HG02610 (cell line): ENCODE data around the gene ZSCAN25.
"Not testable (repeated sequence)": the region's sequence is repeated elsewhere in the genome, so short reads cannot be mapped to it uniquely, and the experiment has no call there.

Experiments used
- ATAC-seq: cut with Tn5 transposase; IDR thresholded peaks from one replicate; pipeline ENCODE4 v1.9.1; 2021; ENCODE audit warnings: mild to moderate bottlenecking, moderate library complexity; ENCODE audit not compliant: unreplicated experiment

ZSCAN25 gene

DNA sequence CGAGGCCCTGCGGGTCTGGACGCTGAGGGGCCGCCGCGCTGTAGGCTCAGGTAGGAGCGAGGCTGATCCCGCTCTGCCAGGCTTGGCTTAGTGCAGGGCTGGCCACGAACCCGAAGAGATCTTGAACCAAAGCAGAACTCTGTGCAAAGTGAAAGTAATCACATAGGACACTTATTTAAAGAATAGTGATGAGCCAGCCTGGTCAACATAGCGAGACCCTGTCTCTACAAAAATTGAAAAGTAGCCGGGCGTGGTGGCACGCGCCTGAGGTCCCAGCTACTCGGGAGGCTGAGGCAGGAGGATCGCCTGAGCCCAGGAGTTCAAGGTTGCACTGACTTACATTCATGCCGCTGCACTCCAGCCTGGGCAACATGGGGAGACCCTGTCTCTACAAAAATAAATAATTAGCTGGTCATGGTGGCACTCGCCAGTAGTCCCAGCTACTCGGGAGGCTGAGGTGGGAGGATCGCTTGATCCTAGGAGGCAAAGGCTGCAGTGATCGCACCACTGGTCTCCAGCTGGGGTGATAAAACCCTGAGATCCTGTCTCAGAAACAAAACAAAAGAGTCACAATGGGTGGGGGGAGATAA is 541 bp downstream of the ZSCAN25 start:
- ATAC-seq: no peak

DNA sequence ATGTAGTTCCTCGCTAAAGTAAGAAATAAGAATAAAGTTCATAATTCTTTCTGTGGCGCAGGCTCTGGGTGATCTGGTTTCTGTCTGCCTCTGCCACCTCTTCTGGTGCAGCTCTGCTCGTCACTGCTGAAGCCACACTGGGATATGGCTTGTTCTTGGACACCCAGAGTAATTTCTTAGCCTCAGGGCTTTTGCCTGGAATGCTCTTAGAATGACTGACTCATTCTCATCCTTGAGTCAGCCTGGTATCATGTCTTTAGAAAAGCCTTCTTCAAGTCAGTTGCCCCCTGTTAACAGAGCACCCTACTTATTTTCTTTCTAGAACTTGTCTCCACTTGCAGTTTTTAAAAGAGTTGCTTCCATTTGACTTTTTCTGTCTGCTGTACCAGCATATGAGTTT is 2.0 kb downstream of the ZSCAN25 start:
- no peak for ATAC-seq

DNA sequence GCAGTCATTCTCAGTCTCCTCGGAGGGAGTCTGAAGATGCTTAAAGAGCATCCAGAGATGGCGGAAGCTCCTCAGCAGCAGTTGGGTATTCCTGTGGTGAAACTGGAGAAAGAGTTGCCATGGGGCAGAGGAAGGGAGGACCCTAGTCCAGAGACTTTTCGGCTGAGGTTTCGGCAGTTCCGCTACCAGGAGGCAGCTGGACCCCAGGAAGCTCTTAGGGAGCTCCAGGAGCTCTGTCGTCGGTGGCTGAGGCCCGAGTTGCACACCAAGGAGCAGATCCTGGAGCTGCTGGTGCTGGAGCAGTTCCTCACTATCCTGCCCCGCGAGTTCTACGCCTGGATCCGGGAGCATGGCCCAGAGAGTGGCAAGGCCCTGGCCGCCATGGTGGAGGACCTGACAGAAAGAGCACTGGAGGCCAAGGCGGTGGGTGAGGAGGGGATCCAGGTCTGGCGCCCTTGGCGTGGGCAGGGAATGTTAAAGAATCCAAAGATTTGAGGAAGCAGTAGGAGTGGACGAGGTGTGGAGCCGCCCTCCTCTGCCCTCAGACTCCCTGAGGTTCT is 2.9 kb downstream of the ZSCAN25 start:
- no peak for ATAC-seq

DNA sequence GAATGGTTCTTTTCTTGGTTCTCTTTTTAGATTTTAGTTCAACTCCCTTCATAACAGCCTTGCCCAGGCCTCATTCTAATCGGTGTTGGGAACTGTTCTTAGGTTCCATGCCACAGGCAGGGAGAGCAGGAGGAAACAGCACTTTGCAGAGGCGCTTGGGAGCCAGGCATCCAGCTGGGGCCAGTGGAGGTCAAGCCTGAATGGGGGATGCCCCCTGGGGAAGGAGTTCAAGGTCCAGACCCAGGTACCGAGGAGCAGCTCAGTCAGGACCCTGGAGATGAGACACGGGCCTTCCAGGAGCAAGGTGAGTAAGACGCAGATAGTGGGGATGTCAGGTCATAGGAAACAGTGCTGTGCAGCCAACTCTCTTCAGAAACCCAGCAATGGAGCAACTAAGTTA is 4.5 kb downstream of the ZSCAN25 start:
- no peak for ATAC-seq

DNA sequence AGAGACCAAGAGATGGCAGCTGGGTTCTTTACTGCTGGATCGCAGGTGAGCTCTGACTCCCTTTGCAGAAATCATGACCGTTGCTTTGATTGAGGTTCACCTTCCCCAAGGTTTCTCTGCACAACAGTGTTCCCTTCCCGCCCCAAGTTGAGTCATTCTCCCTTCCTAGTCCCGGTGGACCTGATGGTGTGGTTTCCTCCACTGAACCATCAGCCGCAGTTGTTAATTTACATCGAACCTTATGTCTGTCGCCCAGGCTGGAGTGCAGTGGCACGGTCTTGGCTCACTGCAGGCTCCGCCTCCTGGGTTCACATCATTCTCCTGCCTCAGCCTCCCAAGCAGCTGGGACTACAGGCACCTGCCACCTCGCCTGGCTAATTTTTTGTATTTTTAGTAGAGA is 5.8 kb downstream of the ZSCAN25 start:
- ATAC-seq: no peak

DNA sequence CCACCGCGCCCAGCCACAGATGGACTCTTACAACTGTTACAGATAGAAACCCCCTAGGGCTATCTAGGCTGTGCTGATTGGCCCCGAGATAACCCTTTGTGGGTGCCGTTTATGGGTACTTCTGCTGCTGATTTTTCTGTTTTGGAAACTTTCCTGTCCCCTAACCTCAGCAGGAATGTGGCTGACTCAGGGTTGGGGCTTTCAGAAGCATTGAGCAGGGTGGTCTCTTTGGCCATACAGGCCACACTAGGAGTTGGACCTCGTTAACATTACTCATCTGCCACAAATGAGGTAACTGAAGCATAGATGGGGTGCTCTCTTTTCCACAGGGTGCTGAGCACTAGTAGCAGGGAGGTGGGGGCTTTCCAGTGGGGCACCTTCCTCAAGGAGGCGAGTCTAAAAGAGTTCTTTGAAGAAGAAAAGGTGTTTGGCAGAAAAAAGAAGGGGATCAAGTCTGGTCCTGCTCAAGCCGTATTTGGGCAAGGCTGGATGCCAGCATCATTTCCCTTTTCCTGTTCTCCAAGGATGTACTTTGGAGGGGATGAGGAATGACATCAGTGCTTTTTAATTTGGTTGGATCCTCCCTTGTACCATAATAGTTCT is 6.4 kb downstream of the ZSCAN25 start:
- ATAC-seq: no peak

DNA sequence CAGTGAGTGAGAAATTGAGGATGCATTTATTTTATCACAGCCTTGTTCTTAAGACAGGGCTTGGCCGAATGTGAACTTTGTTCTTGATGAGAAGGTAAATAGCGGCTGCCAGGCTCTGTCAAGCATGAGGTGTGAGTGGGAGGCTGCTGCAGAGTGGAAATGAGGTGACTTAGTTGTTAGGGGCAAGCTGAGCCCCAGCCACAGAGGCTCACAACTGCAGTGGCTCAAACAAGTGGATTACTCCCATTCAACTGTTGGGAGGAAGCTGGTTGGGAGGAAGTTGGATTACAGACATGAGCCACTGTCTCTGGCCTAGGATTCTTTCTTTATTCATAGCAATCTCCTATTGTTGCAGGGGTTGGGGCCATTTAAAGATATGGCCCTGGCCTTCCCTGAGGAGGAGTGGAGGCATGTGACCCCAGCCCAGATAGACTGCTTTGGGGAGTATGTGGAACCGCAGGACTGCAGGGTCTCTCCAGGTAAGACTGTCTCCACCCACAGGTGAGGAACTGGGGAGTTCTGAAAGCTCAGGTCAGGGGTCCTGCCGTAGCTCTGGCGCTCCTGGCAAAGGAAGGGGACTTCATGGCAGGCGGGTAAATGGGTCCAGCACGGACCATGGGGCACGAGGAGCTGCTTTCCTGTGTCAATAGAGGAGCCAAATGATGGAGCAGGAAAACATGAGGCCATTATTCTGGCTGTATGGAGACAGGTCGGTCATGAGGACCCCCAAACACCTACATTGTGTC is 7.1 kb downstream of the ZSCAN25 start:
- no peak for ATAC-seq

DNA sequence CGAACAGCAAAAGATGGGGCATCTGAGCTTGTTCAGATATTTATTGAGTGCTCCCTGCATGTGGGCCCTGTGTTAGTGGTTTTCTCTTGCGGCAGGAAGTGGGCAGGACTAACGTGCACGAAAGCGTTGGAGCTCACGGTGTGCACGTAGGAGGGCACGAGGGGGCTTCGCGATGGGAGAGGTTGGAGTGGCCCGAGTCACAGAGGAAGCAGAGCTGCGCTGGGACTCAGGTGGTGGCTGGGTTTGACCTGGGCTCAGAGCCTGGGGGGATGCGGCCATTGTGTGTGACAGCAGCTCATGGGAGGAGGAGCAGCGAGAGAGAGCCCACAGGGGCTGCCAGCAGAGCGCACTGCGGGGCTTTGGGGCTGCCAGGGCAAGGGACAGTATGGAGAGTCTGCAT is 7.7 kb downstream of the ZSCAN25 start:
- no peak for ATAC-seq

DNA sequence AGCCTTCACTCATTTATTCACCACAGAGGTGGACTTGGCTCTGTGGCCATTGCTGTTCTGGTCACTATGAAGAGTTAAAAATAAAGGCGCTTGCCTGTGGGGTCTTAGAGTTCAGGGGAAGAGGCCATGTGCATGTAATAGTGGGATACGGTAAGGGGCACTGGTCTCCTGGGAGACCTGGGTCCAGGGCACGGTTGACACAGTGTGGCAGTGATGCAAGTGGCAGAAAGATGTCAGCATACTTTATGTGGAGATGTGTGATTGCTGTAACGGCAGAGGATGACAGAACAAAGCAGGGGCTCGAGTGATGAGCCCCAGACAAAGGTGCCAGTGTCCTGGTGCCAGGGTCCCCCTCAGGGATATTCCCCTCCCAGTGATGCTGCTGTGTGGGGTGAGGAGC is 8.6 kb downstream of the ZSCAN25 start:
- no peak for ATAC-seq

DNA sequence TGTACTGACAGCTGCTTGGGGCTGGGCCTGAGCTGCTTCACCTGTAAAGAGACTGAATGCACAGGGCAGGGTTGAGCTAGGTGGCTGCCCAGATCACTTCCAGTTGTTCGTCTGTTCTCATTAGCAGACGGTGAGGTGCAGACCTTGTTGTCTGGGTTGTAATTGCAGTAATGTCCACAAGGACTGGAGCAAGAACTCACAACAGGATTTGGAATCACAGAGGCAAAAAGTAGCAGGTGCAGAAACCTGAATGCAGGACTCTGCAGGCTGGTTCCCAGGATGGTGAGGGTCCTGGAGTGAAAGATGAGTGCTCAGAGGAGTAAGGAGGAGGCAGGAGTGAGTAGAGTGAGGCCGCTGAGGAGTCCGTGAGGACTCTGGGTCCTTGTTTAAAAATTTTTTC is 9.2 kb downstream of the ZSCAN25 start:
- no peak for ATAC-seq

DNA sequence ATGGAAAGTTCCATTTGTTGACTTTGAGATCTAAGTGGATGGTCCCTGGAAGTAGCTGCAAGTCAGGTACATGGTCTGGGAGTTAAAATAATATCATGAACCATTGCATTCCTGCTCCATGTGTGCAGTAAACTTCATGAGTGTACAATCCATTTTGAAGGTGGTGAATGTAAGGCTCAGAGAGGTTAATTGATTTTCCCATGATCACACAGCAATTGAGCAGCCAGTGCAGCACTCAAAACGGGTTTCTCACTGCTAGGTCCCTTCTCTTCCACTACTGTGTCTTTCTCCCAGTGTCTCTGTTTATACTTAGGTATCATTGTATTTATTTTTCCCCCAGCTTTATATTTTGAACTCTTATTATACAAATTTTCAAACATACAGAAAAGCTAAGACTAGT is 9.9 kb downstream of the ZSCAN25 start:
- ATAC-seq: no peak

DNA sequence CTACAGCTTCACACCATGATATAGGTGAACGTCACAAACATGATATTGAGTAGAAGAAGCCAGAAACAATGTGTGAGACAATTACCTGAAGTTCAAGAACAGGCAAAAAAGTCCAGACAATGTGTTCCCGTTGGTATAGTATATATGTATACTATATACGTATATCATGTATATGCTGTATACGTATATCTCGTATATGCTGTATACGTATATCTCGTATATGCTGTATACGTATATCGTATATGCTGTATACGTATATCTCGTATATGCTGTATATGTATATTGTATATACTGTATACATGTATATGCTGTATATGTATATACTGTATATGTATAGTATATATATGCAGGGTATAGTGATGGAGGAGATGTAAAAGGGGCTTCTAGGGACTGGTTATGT is 10.8 kb downstream of the ZSCAN25 start:
- no peak for ATAC-seq

DNA sequence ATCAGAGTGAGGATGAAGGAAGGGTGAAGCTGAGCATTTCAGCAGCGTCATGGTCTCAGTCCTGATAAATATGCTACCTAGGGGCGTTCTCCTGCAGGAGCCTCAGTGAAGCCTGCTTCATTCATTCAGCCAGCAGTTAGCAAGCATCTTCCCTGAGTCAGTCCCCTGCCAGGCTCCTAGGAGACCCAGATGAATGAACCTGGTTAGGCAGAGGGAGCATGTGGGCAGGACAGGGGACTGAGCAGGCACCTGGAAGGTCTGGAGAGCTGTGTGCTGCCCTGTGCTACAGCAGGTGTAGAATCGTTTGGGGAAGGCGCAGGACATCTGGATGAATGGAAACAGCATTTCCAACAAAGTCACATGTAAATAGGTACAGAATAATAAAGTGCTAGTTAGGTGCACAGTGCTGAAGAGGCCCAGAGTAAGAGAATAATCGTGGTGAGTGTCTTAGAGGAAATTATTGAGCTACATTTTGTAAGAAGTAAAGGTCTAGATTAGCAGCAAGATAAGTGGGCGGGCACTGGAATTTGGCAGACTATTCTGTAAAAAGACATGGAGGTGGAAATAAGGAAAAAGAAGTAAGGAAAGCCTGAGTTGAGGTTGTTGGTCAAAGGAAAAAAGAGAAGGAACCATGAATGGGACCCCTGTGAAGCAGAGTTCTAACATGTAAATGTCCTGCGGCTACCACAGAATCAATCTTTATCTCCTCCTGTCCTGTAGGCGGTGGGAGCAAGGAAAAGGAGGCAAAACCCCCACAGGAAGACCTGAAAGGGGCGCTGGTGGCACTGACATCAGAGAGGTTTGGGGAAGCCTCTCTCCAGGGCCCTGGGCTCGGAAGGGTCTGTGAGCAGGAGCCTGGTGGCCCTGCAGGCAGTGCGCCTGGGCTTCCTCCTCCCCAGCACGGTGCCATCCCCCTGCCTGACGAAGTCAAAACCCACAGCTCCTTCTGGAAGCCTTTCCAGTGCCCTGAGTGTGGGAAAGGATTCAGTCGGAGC is 12.0 kb downstream of the ZSCAN25 start:
- no peak for ATAC-seq

DNA sequence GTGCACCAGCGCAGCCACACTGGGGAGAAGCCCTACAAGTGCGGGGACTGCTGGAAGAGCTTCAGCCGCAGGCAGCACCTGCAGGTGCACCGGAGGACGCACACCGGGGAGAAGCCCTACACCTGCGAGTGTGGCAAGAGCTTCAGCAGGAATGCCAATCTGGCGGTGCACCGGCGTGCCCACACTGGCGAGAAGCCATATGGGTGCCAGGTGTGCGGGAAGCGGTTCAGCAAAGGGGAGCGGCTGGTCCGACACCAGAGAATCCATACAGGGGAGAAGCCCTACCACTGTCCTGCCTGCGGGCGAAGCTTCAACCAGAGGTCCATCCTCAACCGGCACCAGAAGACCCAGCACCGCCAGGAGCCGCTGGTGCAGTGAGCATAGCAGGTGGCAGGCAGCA is 12.9 kb downstream of the ZSCAN25 start:
- ATAC-seq: no peak

DNA sequence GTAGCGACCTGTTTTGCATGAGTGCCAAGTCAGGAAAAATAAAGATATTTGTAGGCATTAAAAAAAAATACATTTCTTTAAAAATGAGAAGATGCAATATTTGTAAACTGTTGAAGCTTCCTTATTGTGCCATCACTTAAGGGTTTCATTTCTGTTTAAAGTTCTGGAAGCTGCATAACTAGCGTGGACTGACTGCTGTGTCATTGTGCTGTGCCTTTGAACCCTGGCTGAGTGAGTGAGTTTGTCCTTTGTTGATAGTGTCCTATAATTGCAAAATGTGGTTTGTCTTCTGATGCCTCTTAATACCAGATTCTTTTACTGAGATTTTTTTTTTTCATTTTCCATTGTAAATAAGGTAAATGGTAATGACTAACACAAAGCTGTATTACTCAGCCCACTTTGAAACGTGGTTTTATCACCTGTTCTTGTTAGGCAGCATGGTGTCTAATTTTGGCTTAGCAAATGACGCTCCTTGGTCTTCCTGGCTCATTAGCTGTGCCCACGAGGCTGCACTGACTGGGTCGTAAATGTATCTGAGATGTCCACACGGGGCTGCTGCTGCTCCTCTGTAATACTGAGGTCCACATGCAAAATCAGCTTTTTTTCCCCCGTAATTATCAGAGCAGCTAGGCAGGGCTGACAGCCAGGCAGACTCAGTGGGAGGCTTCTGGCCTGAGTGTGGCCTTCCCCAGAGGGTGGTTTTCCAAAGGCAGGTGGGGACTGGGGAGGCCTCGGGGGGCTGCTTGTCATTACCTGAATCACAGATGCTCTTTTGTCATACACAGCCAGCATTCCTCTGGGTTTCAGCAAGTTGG is 14.8 kb downstream of the ZSCAN25 start:
- no peak for ATAC-seq

DNA sequence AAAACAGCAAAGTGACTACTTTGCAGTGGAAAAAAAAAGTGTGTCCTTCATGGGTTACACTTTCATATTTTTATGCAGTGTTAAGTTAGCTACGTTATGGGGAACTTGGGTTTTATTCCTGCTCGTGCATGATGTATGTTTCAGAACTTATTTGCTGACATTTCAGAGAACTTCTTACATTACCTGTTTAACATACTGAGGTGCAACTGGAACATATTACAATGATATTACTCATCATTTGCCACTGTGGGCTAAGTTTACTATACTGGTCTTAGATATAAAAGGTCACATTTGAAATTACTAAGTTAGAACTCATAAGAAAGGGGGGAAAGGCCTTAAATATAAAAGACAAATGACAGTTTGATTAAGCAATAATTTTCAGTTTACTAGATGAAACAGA is 20.7 kb downstream of the ZSCAN25 start:
- not testable (repeated sequence) for ATAC-seq

DNA sequence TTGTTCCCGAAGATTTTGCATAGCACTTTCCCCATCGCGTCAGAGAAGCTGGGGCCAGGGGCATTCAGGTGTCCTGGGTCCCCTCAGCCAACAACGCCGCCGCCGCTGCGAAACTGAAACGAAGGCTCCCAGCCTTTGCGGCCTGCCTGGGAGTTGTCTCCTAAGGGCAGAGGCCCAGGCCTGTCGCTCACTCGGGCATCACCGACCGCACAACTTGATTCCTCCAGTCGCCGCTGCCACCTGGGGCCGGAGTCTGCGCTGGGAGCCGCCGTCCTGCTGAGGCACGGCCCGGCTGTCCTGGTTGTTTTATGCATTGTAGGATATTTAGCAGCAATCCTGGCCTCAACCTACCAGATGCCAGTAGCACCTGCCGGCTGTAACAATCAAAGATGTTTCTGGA is 22.0 kb downstream of the ZSCAN25 start:
- ATAC-seq: no peak

DNA sequence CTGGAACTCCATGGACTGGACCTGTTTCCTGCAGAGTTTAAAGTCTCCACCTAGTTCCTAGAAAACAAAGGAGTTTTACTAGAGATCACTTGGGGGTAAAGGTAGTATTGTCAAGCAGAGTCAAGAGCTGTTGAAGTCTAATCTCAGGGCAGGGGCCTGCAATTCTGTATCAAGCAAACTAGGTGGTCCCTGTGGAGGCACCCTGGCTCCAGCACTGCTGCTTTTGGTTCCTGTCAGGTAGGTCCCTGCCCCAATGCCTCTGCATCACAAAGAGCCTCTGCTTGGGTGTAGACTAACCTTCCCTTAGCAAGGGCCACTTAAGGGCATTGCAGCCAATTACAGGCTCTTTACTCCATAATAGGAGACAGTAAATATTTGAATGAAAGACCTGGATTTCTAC is 22.5 kb downstream of the ZSCAN25 start:
- no peak for ATAC-seq

DNA sequence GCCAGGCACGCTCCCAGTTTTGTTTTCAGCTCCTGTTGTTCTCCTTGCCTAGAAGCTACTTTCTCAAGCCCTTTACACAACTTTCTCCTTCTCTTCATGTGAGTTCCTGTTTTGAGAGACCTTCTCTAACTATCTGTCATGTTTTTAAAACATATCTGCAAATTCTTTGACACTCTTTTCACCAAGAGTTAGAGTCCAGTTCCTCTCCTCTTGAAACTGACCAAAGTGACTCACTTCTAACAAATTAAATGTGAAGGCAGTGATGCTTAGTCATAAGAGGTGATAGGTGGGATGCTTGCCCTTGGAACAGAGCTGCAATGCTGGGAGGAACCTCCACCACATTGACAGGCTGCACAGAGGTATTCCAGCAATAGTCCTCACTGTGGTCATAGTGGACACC is 25.3 kb downstream of the ZSCAN25 start:
- no peak for ATAC-seq

DNA sequence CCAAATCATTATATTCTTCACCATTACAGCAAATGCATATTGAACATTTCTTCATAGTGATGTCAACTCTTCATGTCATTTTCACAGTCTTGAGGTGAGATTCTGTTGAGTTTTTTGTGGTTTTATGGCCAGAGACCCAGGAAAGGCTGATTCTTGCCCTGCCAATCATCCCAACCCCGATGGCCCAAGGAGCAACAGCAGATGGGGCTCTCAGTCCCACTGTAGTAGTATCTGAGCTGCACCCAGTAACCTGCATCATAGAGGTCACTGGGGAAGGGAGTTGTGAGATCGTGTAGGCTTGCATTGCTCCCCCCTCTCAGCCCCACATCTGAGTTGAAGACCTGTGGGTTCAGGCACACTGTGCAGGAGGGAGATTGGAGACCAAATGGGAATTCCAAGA is 26.7 kb downstream of the ZSCAN25 start:
- no peak for ATAC-seq
